GM21529 (cell line): Measurements from ENCODE around the gene PLD1.
"Not testable (repeated sequence)": the region's sequence is repeated elsewhere in the genome, so short reads cannot be mapped to it uniquely, and the experiment has no call there.

Experiments used
- ATAC-seq: cut with Tn5 transposase; IDR thresholded peaks from one replicate; pipeline ENCODE4 v1.9.1; 2021; ENCODE audit not compliant: unreplicated experiment

Gene PLD1

GRCh38 chr3:171809861-171810628 is at the start of gene PLD1:
Gene PLD1 (minus strand): TSS chr3:171810483. CDS start chr3:171738051, 72,432 bp downstream.
- peak; percentile 53 for ATAC-seq

GRCh38 chr3:171858770-171859169 is 48.5 kb upstream of the PLD1 start:
- not testable (repeated sequence) for ATAC-seq

DNA sequence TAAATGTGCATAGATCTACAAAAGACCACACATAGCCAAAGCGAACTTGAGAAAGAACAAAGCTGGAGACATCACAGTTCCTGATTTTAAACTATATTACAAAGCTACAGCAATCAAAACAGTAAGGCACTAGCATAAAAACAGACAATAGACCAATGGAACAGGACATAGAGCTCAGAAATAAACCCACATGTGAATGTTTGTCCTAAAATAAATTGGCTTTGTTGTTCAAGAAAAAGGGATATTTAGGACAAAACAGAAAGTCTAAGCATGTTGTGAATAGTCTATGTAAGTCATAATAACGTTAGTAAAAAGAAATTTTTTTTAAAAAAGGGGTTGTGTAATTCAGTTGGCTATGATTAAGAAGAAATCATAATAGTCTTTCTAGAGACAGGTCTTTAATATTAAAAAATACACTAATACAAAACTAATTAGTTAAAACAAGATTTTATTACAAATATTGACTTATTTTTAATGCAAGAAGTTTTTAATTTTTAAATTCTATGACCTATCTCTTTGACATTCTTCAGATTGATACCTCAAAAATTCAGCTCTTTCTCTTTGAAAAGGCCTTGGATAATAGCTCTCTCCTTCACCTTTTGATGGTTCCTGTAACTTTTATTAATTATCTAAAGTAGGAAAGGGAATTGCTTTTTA is 44.5 kb upstream of the PLD1 start:
- ATAC-seq = no peak

- no peak for ATAC-seq
These were observed 41.4 kb upstream of the PLD1 start for GRCh38 chr3:171851660-171852058.

DNA sequence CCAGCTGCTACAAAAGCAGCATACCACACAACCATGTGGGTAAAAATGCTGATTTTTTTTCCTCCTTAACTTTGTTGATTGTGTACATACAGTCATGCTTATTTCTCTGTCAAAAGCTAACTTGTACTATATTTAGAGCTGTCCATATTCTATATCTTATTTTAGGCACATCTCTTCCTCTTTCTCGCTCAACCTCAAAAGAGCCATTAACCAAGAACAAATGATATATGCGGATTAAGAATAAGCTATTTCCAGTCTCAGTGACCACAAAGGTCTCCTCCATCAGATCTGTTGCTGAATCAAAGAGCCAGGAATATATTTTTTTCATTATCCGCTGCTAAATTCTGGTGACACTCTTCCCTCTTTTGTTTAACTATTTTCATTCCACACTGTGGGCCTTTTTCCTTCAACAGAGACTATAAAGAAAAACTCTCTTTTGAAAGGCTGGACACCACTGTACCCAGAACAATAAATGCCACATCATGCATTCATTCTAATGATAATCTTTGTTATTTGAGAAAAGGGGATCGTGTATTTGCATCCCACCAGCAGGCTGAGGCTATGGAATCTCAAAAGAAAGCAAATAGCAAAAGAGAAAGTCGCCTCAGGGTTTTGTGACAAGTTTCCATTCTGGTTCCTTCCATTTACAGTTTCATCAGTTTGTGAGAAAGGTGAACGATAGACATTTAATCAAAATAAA is 40.8 kb upstream of the PLD1 start:
- no peak for ATAC-seq

- ATAC-seq = no peak
These were observed 40.2 kb upstream of the PLD1 start for GRCh38 chr3:171850320-171850959.

DNA sequence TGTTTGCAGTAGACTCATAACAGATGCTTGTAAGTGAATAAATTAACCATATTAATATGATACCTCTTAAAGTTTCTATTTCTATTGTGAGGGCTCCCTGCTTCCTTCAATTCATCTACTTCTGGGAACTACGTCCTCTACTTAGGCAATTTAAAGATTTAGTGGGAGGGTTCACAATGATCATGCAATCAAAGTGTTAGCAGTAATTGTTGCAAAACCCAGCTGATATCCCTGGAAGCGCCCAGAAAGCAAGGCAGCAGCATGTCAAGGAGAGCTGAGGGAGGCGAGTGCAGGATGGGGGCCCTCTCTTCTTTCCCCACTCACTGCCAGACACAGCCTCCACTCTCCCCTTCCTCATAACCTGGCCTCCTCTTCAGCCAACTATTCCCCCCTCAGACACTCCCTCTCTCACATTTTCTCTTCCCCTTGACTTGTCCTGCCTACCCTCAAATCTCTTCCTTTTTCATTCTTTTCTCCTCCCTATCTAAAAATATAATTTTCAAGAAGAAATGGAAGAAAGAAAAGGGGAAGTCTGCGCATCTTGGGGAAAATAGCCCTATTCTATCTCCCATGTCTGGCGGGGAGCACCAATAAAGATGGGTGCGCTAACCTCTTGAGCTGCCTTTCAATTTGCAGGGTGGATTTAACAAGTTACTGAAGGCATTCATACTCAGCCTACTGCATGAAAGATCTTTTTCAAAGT is 39.5 kb upstream of the PLD1 start:
- no peak for ATAC-seq

GRCh38 chr3:171847595-171848259 is 37.4 kb upstream of the PLD1 start:
- no peak for ATAC-seq

DNA sequence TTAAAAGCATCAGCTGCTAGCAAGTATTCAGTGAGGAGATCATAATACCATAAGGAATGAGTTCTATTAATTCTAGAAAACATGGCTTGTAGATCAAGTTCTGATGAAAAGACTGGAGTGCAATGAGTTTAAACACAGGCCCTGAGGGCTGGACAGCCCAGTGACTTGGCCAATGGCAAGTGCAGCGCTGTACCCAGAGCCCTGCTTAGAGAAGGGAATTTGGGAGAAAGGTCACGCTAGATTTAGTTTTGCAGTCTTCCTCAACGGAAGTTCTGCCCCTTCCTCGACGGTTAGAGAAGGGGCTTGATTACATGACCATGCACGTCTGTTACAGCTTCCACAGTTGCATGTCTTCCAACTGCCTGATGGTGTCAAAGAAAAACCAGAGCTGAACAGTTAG is 36.9 kb upstream of the PLD1 start:
- no peak for ATAC-seq

GRCh38 chr3:171846597-171846996 is 36.3 kb upstream of the PLD1 start:
- ATAC-seq = peak; percentile 99

DNA sequence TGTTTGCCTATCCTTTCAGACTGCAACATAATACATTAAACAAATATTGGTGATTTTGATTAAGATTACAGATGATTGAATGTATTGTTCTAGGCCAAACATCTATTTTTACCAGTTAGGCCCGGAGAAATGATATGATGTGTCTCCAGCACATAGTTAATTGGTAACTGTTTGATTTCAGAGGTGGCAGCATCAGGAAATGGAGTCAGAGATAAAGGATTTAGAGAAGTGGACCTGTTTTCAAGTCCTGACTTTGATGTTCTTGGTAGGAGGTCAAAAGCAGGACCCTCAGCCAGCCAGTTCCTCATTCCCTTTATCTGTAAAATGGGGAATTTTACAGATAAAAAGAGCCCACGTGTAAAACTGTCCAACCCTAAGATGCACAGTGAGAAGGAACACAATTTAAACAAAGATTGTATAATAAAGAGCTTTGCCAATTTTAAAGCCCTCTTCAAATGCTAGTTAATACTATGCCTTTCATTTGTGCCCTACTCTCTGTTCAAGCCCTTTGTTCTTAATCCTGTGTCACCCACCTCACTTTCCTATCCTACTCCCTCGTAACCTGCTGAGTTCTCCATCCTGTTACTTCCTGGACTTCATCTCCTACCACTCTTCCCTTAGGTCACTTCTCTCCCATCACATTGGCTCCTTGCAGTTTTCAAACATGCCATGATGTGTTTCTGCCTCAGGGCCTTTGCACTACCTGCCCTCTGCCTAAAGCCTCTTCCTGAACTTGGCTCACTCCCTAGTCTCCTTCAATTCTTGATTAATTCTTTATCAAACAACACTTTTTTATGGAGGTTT is 35.4 kb upstream of the PLD1 start:
- ATAC-seq = no peak

DNA sequence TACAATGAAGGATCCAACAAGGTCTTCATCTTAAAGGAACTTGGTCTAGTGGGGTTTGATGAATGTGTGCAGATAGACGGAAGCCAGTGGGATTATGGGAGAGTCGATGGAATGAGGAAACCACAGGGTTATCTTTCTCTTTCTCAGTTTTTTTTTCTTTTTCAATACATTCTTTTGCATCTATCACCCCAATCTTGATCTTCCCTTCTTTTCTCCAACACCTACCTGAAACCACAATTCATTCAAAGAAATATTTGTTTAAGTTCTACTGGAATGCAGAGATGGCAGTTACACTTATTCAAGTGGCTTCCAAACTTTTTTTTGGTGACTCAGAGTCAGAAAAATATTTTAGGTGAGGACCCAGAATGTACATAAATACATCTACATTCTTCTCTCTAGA is 34.6 kb upstream of the PLD1 start:
- ATAC-seq = no peak

GRCh38 chr3:171842864-171843518 is 32.7 kb upstream of the PLD1 start, which contains the start of gene TMEM212:
Gene TMEM212 (plus strand): TSS chr3:171843349. CDS start chr3:171843384, 35 bp downstream.
- no peak for ATAC-seq

DNA sequence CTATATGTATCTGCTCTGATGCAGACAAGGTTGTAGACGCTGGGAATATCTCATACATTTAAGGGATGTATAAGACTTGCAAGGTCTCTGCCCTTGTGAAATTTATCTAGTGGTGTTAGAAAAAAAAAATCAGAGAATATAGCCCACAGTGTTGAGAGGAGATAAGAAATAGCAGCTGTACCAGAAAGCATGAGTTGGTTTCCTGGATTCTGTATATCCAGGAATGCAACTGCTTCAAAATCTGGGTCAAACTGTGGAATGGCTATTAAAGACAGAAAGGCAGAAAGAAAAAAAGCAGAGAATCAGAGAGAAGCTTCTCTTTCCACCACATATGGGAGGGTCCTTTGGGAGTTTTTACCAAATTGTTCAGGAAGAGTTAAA is 31.3 kb upstream of the PLD1 start:
- no peak for ATAC-seq

DNA sequence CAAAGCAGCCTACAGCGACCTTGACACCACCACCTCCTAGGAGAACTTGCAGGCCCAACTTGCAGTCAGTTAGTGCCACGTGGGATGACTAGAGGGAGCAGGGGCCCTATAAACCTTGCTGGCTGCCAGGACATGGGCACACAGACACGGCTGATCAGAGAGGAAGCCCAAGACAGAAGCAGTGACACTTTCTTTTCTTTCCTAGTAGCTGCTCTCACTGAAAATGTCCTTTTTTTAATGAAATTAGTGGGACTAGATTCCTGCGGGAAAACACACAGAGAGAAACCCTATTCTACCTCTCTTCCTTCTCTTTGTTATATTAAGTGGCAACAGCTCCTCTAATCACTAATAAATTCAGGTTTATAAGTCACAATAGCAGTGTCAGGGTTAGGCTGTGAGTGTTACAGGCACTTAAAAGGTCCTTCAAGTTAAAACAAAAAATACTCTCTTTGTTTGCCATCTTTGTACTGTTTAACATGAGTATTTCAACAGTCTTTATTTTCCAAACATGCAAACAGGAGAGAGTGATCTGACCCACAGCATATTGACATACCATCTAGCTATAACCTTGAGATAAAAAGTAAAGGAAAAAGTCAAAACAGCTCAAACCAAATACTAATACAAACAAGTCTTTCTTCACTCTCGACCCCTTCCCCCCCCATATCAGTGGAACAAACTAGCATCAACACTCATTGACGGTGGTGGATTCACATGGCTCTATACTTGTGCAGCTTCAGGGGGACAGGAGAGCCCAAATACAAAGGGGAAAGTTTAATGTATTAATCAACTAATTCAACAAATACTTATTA is 30.7 kb upstream of the PLD1 start:
- ATAC-seq = no peak

GRCh38 chr3:171840445-171840810 is 30.1 kb upstream of the PLD1 start:
- ATAC-seq = no peak

- no peak for ATAC-seq
These were observed 29.0 kb upstream of the PLD1 start for GRCh38 chr3:171839270-171839669.

GRCh38 chr3:171838218-171838720 is 28.0 kb upstream of the PLD1 start:
- ATAC-seq = no peak
